ENCODE data around the gene OR1K1.
"Not testable (repeated sequence)": the region's sequence is repeated elsewhere in the genome, so short reads cannot be mapped to it uniquely, and the experiment has no call there.

OR1K1 gene

GRCh38 chr9:122814545-122814944 is 14.6 kb downstream of the OR1K1 start:
- no peak for FAIRE-seq

- FAIRE-seq: no peak
Observed at GRCh38 chr9:122815544-122815943, 15.6 kb downstream of the OR1K1 start.

- no peak for FAIRE-seq
Observed at GRCh38 chr9:122816163-122816867, 16.4 kb downstream of the OR1K1 start.

- no peak for FAIRE-seq
Observed at GRCh38 chr9:122819326-122819725, 19.4 kb downstream of the OR1K1 start.

- no peak for FAIRE-seq
Observed at GRCh38 chr9:122819791-122820489, 20.0 kb downstream of the OR1K1 start.

GRCh38 chr9:122820490-122820845 is 20.5 kb downstream of the OR1K1 start:
- no peak for FAIRE-seq

- no peak for FAIRE-seq
Observed at GRCh38 chr9:122821278-122821943, 21.5 kb downstream of the OR1K1 start.

- FAIRE-seq: no peak
Observed at GRCh38 chr9:122822056-122822455, 22.1 kb downstream of the OR1K1 start.

GRCh38 chr9:122822938-122823337 is 23.0 kb downstream of the OR1K1 start:
- no peak for FAIRE-seq

GRCh38 chr9:122827761-122828093 is 27.8 kb downstream of the OR1K1 start:
- FAIRE-seq: no peak

- not testable (repeated sequence) for FAIRE-seq
Observed at GRCh38 chr9:122828965-122829284, 29.0 kb downstream of the OR1K1 start.

GRCh38 chr9:122832194-122832593 is 32.3 kb downstream of the OR1K1 start:
- no peak for FAIRE-seq

GRCh38 chr9:122835313-122835731 is 35.4 kb downstream of the OR1K1 start:
- FAIRE-seq: no peak

GRCh38 chr9:122837266-122837850 is 37.4 kb downstream of the OR1K1 start:
- FAIRE-seq: no peak

GRCh38 chr9:122838441-122838840 is 38.5 kb downstream of the OR1K1 start:
- not testable (repeated sequence) for FAIRE-seq

GRCh38 chr9:122841501-122841900 is 41.6 kb downstream of the OR1K1 start:
- no peak for FAIRE-seq

- FAIRE-seq: no peak
Observed at GRCh38 chr9:122844137-122844536, 44.2 kb downstream of the OR1K1 start.

- FAIRE-seq: no peak
Observed at GRCh38 chr9:122845116-122845515, 45.2 kb downstream of the OR1K1 start.

- no peak for FAIRE-seq
Observed at GRCh38 chr9:122846371-122846940, 46.5 kb downstream of the OR1K1 start.

GRCh38 chr9:122848256-122848943 is 48.5 kb downstream of the OR1K1 start:
- no peak for FAIRE-seq
